GM12878 (cell line): ENCODE results near the gene NOL12. TPM values are rescaled to one million over a fixed set of nuclear protein-coding genes. Genes with fewer than 3 reads are reported as not detected.
"Not testable (repeated sequence)": the region's sequence is repeated elsewhere in the genome, so short reads cannot be mapped to it uniquely, and the experiment has no call there.

ENCODE experiments used
- ATAC-seq: fragments of 200-7000 bp; cut with Tn5 transposase; 3 replicates; pipeline ENCODE4 v1.9.1; 2020; ENCODE audit warnings: mild to moderate bottlenecking, moderate library complexity
- BruUV-seq: library from RNA; stranded (reverse); fragments of 400-500 nt; replicated peaks from 2 replicates; lab custom pipeline; 2021; lab: Mats Ljungman, UMichigan
- CTCF ChIA-PET: fragments of 300-600 bp; sonication (Branson Sonifier 250); formaldehyde crosslinking; extraction: SDS; loops from one replicate; lab custom pipeline; 2021; ENCODE audit warnings: inconsistent platforms; lab: Yijun Ruan, JAX
- POLR2A ChIA-PET: fragments of 350-600 bp; formaldehyde crosslinking; extraction: SDS; loops from one replicate; lab custom pipeline; 2021; ENCODE audit warnings: inconsistent platforms; lab: Charles Lee
- RAD21 ChIA-PET: fragments of 300-600 bp; sonication (Branson Sonifier 250); formaldehyde crosslinking; loops from one replicate; lab custom pipeline; 2023; ENCODE audit warnings: antibody characterized with exemption; ENCODE audit not compliant: unreplicated experiment; lab: Charles Lee
- SMC1A ChIA-PET: fragments of 300-600 bp; sonication (Branson Sonifier 250); formaldehyde crosslinking; loops from one replicate; lab custom pipeline; 2023; ENCODE audit not compliant: unreplicated experiment, uncharacterized antibody; lab: Charles Lee
- DNase-seq: peaks from one replicate; pipeline ENCODE4 v3.0.0-alpha.2; 2011; ENCODE audit warnings: low read depth, low spot score
- FAIRE-seq: peaks from 3 replicates; lab custom pipeline; 2011; peaks lifted over from hg19 to GRCh38; lab: Jason Lieb, UNC
- H2AFZ ChIP-seq: 2 replicates; pipeline ENCODE4 v1.6.0; 2011; ENCODE audit warnings: low read depth, low read length, control low read depth; ENCODE audit not compliant: control insufficient read depth
- H3K27ac ChIP-seq: 2 replicates; pipeline ENCODE4 v1.5.1; 2011; ENCODE audit warnings: control low read depth; ENCODE audit not compliant: control insufficient read depth, insufficient read depth
- H3K27me3 ChIP-seq, 2 experiments: replicated peaks in 1 of 2; 2 replicates each; pipeline versions ENCODE4 v1.6.0 to v1.6.1; 2011; ENCODE audit warnings: low read length in 1 of 2; ENCODE audit not compliant: control insufficient read depth in 2 of 2, insufficient read depth in 2 of 2
- H3K36me3 ChIP-seq, 2 experiments: 2 replicates each; pipeline ENCODE4 v1.5.1; 2011; ENCODE audit warnings: low read length in 1 of 2; ENCODE audit not compliant: control insufficient read depth in 2 of 2, insufficient read depth in 2 of 2
- H3K4me1 ChIP-seq: 2 replicates; pipeline ENCODE4 v1.6.1; 2011; ENCODE audit warnings: mild to moderate bottlenecking, low read length, moderate library complexity, mixed read lengths; ENCODE audit not compliant: control insufficient read depth, insufficient read depth
- H3K4me2 ChIP-seq: 2 replicates; pipeline ENCODE4 v1.6.0; 2011; ENCODE audit warnings: control low read depth; ENCODE audit not compliant: control insufficient read depth, insufficient read depth
- H3K4me3 ChIP-seq: fragments of 200-600 bp; sonication (generic); 2 replicates; pipeline ENCODE4 v1.5.1; 2016
- H3K79me2 ChIP-seq: 2 replicates; pipeline ENCODE4 v1.6.0; 2011; ENCODE audit warnings: low read length; ENCODE audit not compliant: control insufficient read depth, insufficient read depth
- H3K9ac ChIP-seq: 2 replicates; pipeline ENCODE4 v1.8.0; 2011; ENCODE audit warnings: low read length, control low read depth, mixed read lengths; ENCODE audit not compliant: control insufficient read depth, insufficient read depth
- H3K9me3 ChIP-seq: replicated peaks from 3 replicates; pipeline ENCODE4 v1.5.1; 2011; ENCODE audit warnings: mild to moderate bottlenecking, low read length; ENCODE audit not compliant: control insufficient read depth, insufficient read depth
- H4K20me1 ChIP-seq: 2 replicates; pipeline ENCODE4 v1.6.0; 2011; ENCODE audit not compliant: control insufficient read depth, insufficient read depth
- CBFB ChIP-seq: IDR thresholded peaks from 2 replicates; pipeline ENCODE4 v1.6.1; 2016; ENCODE audit warnings: antibody characterized with exemption, low read depth
- NBN ChIP-seq: fragments of 450-650 bp; IDR thresholded peaks from 2 replicates; pipeline ENCODE4 v1.6.1; 2016
- ZNF24 ChIP-seq: fragments of 450-650 bp; IDR thresholded peaks from 2 replicates; pipeline ENCODE4 v1.6.1; 2017; ENCODE audit warnings: antibody characterized with exemption, mild to moderate bottlenecking
- WGBS: methylation state at CpG from one replicate; pipeline ENCODE4 v1.1.6; 2016; ENCODE audit warnings: low lambda C conversion rate; ENCODE audit not compliant: insufficient replicate concordance, insufficient coverage; ENCODE audit errors: missing lambda C conversion rate; 5-methylcytosine and 5-hydroxymethylcytosine counted together
- in situ Hi-C: fragments of 300-500 bp; cut with MboI; formaldehyde crosslinking; loops from 9 replicates; pipeline ENCODE4 v1.14.3; 2018; ENCODE audit warnings: mixed read lengths
- intact Hi-C: fragments of 100-400 bp; cut with micrococcal nuclease; formaldehyde crosslinking; loops from one replicate; pipeline ENCODE4 v1.14.2; 2022; ENCODE audit not compliant: unreplicated experiment
- polyA plus RNA-seq, 11 experiments: library from polyadenylated mRNA; depleted of rRNA in 4 of 11; unstranded in 6 of 11; stranded (reverse) in 5 of 11; fragments of >200 nt; fragmentation: Nextera tagmentation in 4 of 11; fragmentation: Illumina TruSeq in 1 of 11; extraction: Ambion mirVana in 4 of 11; extraction: Trizol in 1 of 11; gene quantifications; 1 replicate in 1 of 11; 2 replicates in 10 of 11; pipeline versions ENCODE4 v1.2.1 to v1.2.3, GENCODE V29; 2011 to 2016; ENCODE audit warnings: inconsistent platforms in 2 of 11, missing spikeins in 2 of 11, low read depth in 1 of 11
- total RNA-seq, 4 experiments: library from RNA; depleted of rRNA in 3 of 4; stranded (reverse); fragments of >200 nt in 3 of 4; fragmentation: Illumina TruSeq in 1 of 4; extraction: Trizol in 1 of 4; gene quantifications; 2 replicates each; pipeline versions ENCODE4 v1.2.1 to v1.2.3, GENCODE V29; 2013 to 2021
- TF ChIP-seq, protein P1 (sequence below), 3 experiments: IDR thresholded peaks in 2 of 3; conservative IDR thresholded peaks in 1 of 3; 2 replicates each; pipeline ENCODE4 v1.5.1; 2011; ENCODE audit warnings: low read depth in 3 of 3, low read length in 3 of 3, mild to moderate bottlenecking in 3 of 3, control low read depth in 2 of 3, moderate library complexity in 2 of 3, inconsistent platforms in 1 of 3, mixed read lengths in 1 of 3; ENCODE audit not compliant: control insufficient read depth in 2 of 3, insufficient read depth in 1 of 3; ENCODE audit errors: extremely low read depth in 1 of 3
- TF ChIP-seq, protein P2 (sequence below): fragments of 450-650 bp; formaldehyde crosslinking; IDR thresholded peaks from 2 replicates; pipeline ENCODE4 v1.4.0; 2022; ENCODE audit warnings: mild to moderate bottlenecking, moderate library complexity
- TF ChIP-seq, protein P3 (sequence below): IDR thresholded peaks from 2 replicates; pipeline ENCODE4 v1.6.1; 2011; ENCODE audit warnings: borderline replicate concordance, low read depth, mild to moderate bottlenecking, moderate library complexity, low read length; ENCODE audit not compliant: insufficient read depth, poor library complexity, severe bottlenecking

Gene NOL12
- total and polyA plus RNA-seq, 10 of the 15 experiments (the other 5 are each of a cell fraction or from before 2014, with no cell fraction given), result 3.3 to 69.4 (median 41.1) TPM

DNA sequence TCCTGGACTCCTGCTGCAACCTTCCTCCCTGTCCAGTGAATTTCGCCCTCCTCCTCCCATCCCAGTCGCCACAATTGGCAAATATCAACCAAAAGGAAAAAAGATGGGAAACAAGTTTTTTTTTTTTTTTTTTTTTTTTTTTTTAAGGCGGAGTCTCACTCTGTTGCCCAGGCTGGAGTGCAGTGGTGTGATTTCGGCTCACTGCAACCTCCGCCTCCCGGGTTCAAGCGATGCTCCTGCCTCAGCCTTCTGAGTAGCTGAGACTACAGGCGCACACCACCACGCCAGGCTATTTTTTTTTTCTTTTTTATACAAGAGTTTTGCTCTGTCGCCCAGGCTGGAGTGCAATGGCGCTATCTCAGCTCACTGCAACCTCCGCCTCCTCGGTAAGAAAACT, 10.1 kb downstream of the NOL12 start:
- in situ Hi-C loops, H3K9me3 ChIP-seq, FAIRE-seq, DNase-seq, H3K79me2 ChIP-seq, ATAC-seq, RAD21 ChIA-PET, H3K4me3 ChIP-seq, H3K4me1 ChIP-seq, H3K27ac ChIP-seq, H4K20me1 ChIP-seq, H3K9ac ChIP-seq, BruUV-seq, H3K27me3 ChIP-seq, intact Hi-C loops: not testable (repeated sequence)
- TF ChIP-seq NBN, result peak; percentile 42; the same call in 1 of the 2 replicates
- CTCF ChIA-PET, result interaction anchor here (1.0 kb wide), 1 partner anchor 129 kb away, joined by 3 read pairs; no protein-coding TSS in a partner anchor
- H2AFZ ChIP-seq, result peak overlapping the region; percentile 33; the same call in 1 of the 2 replicates
- SMC1A ChIA-PET, result interaction anchor here (1.1 to 1.4 kb wide), 2 partner anchors 10 to 13 kb away, joined by 3 read pairs; partner anchors contain the start of gene NOL12
- H3K4me2 ChIP-seq, result peak overlapping the region; percentile 55; the same call in 1 of the 2 replicates
- peaks cover 4 to 10% of the 10 kb centered on the region in 2 experiments; a peak in 3 of 4 replicates for H3K36me3 ChIP-seq
- POLR2A ChIA-PET, result interaction anchor here (0.6 kb wide), 1 partner anchor 17 kb away, joined by 3 read pairs; no protein-coding TSS in a partner anchor
- 50% methylated on average over 11 of the region's 13 CpGs for WGBS

DNA sequence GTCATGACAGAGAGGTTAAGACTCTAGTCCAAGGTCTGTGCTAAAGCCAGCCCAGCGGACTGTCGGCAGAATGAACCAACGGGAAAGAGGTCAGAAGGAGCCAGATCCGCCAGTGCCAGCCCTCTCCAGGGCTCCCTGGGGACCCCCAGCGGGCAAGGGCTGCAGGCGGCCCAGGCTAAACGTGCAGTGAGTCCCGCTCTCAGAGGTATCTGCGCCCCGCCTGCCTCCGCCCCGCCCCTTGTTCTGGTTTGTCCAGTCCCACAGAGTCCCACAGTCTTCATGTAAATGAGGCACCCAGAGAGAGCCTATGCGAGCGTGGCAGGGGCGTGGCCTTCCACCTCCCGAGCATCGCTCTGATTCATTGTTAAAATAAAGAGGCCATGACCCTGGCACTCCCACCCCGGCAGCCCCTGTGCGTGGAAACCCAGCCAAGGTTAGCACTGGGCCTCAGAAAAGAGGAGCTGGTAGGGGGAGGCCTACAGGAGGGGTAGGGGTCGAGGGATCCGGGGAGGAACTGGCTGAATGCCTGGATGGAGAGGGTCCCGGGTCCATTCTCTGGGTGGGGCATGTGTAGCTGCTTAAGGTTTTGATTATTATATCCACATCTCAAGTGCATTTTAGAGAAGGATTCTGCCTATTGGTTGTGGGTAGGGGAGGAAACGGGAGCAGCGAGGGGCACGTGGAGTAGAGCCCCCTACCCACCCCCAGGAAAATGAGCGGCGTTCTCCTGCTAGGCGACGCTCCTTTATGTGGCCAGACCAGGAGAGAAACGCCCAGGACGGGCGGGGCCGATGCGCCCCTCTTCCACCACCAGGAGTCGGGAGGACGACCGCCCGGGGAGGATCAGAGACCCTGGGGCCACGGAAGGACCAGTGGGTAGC, 10.8 kb downstream of the NOL12 start, which contains the start of gene TRIOBP:
TRIOBP (plus strand) TSS at position 392 of the 881 bp plus-strand sequence. CDS start 4,318 bp downstream, outside the sequence.
- H4K20me1 ChIP-seq, result no peaks in the 10 kb centered on the region
- ChIA-PET CTCF (no interaction called here), RAD21 (no interaction called here), SMC1A (interaction anchor here (1.4 kb wide), 1 partner anchor 11 kb away, joined by 3 read pairs; the partner anchor contains the start of gene NOL12), POLR2A (interaction anchor here (0.5 kb wide), 1 partner anchor 96 kb away, joined by 5 read pairs; no protein-coding TSS in a partner anchor)
- H3K4me2 ChIP-seq, result peak within 1 kb of the TSS; percentile 55; the same call in 1 of the 2 replicates
- H3K4me1 ChIP-seq, result no peaks in the 10 kb centered on the region; the same call in 1 of the 2 replicates
- H3K9me3 ChIP-seq, result no peaks in the 10 kb centered on the region
- DNase-seq (peak; percentile 56), ATAC-seq (peak; percentile 99), FAIRE-seq (no peak)
- peaks cover 4 to 6% of the 10 kb centered on the region in 2 experiments; a peak in 3 of 4 replicates for H3K36me3 ChIP-seq
- no peaks in the 10 kb centered on the region for H3K27me3 ChIP-seq
- in situ Hi-C loops (no loop called here), intact Hi-C loops (no loop called here)
- H3K27ac ChIP-seq, result no peak within 1 kb of the TSS
- 49% methylated on average over 38 of the region's 39 CpGs for WGBS
- H3K79me2 ChIP-seq, result no peaks in the 10 kb centered on the region
- H3K4me3 ChIP-seq, result no peak within 1 kb of the TSS
- peak within 1 kb of the TSS; percentile 75 for H2AFZ ChIP-seq
- no TSS peak for BruUV-seq
- H3K9ac ChIP-seq, result no peak within 1 kb of the TSS
- TF ChIP-seq, protein P1, sequence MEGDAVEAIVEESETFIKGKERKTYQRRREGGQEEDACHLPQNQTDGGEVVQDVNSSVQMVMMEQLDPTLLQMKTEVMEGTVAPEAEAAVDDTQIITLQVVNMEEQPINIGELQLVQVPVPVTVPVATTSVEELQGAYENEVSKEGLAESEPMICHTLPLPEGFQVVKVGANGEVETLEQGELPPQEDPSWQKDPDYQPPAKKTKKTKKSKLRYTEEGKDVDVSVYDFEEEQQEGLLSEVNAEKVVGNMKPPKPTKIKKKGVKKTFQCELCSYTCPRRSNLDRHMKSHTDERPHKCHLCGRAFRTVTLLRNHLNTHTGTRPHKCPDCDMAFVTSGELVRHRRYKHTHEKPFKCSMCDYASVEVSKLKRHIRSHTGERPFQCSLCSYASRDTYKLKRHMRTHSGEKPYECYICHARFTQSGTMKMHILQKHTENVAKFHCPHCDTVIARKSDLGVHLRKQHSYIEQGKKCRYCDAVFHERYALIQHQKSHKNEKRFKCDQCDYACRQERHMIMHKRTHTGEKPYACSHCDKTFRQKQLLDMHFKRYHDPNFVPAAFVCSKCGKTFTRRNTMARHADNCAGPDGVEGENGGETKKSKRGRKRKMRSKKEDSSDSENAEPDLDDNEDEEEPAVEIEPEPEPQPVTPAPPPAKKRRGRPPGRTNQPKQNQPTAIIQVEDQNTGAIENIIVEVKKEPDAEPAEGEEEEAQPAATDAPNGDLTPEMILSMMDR (IDR thresholded peaks at IDR 0.05 in 2 of 3, conservative IDR thresholded peaks at IDR 0.05 in 1 of 3; ENCODE audit: control insufficient read depth in 2 of 3, extremely low read depth in 1 of 3, insufficient read depth in 1 of 3, low read depth in 3 of 3, low read length in 3 of 3), result peak; percentile 9 to 31 (median 12); a peak in 3 of 6 replicates
- TF ChIP-seq, protein P2, sequence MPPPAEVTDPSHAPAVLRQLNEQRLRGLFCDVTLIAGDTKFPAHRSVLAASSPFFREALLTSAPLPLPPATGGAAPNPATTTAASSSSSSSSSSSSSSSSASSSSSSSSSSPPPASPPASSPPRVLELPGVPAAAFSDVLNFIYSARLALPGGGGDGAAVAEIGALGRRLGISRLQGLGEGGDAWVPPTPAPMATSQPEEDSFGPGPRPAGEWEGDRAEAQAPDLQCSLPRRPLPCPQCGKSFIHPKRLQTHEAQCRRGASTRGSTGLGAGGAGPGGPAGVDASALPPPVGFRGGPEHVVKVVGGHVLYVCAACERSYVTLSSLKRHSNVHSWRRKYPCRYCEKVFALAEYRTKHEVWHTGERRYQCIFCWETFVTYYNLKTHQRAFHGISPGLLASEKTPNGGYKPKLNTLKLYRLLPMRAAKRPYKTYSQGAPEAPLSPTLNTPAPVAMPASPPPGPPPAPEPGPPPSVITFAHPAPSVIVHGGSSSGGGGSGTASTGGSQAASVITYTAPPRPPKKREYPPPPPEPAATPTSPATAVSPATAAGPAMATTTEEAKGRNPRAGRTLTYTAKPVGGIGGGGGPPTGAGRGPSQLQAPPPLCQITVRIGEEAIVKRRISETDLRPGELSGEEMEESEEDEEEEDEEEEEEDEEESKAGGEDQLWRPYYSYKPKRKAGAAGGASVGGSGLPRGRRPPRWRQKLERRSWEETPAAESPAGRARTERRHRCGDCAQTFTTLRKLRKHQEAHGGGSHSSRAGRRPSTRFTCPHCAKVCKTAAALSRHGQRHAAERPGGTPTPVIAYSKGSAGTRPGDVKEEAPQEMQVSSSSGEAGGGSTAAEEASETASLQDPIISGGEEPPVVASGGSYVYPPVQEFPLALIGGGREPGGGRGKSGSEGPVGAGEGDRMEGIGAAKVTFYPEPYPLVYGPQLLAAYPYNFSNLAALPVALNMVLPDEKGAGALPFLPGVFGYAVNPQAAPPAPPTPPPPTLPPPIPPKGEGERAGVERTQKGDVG, result no peak
- TF ChIP-seq, protein P3, sequence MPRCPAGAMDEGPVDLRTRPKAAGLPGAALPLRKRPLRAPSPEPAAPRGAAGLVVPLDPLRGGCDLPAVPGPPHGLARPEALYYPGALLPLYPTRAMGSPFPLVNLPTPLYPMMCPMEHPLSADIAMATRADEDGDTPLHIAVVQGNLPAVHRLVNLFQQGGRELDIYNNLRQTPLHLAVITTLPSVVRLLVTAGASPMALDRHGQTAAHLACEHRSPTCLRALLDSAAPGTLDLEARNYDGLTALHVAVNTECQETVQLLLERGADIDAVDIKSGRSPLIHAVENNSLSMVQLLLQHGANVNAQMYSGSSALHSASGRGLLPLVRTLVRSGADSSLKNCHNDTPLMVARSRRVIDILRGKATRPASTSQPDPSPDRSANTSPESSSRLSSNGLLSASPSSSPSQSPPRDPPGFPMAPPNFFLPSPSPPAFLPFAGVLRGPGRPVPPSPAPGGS, result no peak
- TF ChIP-seq ZNF24 (no peak), CBFB (no peak)
